ENCODE data around the gene TPM2.

- TF ChIP-seq POLR2AphosphoS5 (IDR thresholded peaks at IDR 0.05; ENCODE audit: borderline replicate concordance, low read depth, low read length), result no peak
- no peak for TF ChIP-seq EZH2 (IDR thresholded peaks at IDR 0.05)
- TF ChIP-seq FOXP2 (optimal IDR thresholded peaks at IDR 0.05; ENCODE audit: control extremely low read depth, extremely low read length, insufficient read depth), result no peak
Measured at GRCh38 chr9:35695943-35696401, 6.2 kb upstream of the TPM2 start.
